Psoas muscle (tissue), 8 donors: Measurements from ENCODE around the gene ADGRF3. TPM values are rescaled to one million over a fixed set of nuclear protein-coding genes. Genes with fewer than 3 reads are reported as not detected.
A peak's percentile ranks its signal among the peaks of the same experiment; 100 is the strongest.
"Not testable (repeated sequence)": the region's sequence is repeated elsewhere in the genome, so short reads cannot be mapped to it uniquely, and the experiment has no call there.

ENCODE experiments used
- ATAC-seq, 4 donors: fragments of 200-7000 bp; cut with Tn5 transposase; one replicate each; pipeline ENCODE4 v1.9.1; 2020; ENCODE audit warnings: moderate library complexity in 3 of 4, mild to moderate bottlenecking in 2 of 4
- DNase-seq, 2 donors: peaks; one replicate each; pipeline ENCODE4 v3.0.0-alpha.2; 2020
- H3K27ac ChIP-seq: fragments of 200-600 bp; one replicate; pipeline ENCODE4 v1.8.0; 2022
- H3K27me3 ChIP-seq, 3 donors: fragments of 200-600 bp in 1 of 3; one replicate each; pipeline versions ENCODE4 v1.6.1 to v1.8.0; 2013 to 2022; ENCODE audit warnings: low read length in 2 of 3, mild to moderate bottlenecking in 2 of 3, moderate library complexity in 1 of 3; ENCODE audit not compliant: insufficient read depth in 3 of 3
- H3K36me3 ChIP-seq, 2 donors: fragments of 200-600 bp in 1 of 2; one replicate each; pipeline versions ENCODE4 v1.6.1 to v1.8.0; 2013 to 2022; ENCODE audit warnings: low read depth in 1 of 2, mild to moderate bottlenecking in 1 of 2, moderate library complexity in 1 of 2; ENCODE audit not compliant: insufficient read depth in 1 of 2
- H3K4me1 ChIP-seq: fragments of 200-600 bp; one replicate; pipeline ENCODE4 v1.8.0; 2022
- H3K4me3 ChIP-seq: fragments of 200-600 bp; one replicate; pipeline ENCODE4 v1.8.0; 2022; ENCODE audit warnings: mild to moderate bottlenecking
- H3K9me3 ChIP-seq: fragments of 200-600 bp; one replicate; pipeline ENCODE4 v1.8.0; 2022
- CTCF ChIP-seq: fragments of 200-600 bp; IDR thresholded peaks from one replicate; pipeline ENCODE4 v1.8.0; 2022; ENCODE audit warnings: antibody characterized with exemption
- WGBS, 3 donors: extraction: QIAGEN DNeasy Blood & Tissue Kit; methylation state at CpG; one replicate each; pipeline versions ENCODE4 v1.1.6 to v1.1.7; 2013; 5-methylcytosine and 5-hydroxymethylcytosine counted together
- intact Hi-C, 2 donors: fragments of 100-400 bp; cut with DNase I; formaldehyde crosslinking; loops; one replicate each; pipeline versions ENCODE4 v1.11.0 to v1.14.2; 2022
- polyA plus RNA-seq, 3 donors: library from polyadenylated mRNA; stranded (reverse); fragments of 200-250 nt; gene quantifications; one replicate each; pipeline ENCODE4 v1.2.3, GENCODE V29; 2013
- total RNA-seq, 4 donors: library from RNA; stranded (reverse); fragmentation: NEBNext Ultra II Directional in 2 of 4; extraction: Animal tissue kit (Norgen Biotek cat#: 25700) in 2 of 4; gene quantifications; one replicate each; pipeline versions ENCODE4 v1.2.1 to v1.2.4, GENCODE V29; 2021 to 2023
- donor health status: healthy with polysubstance abuse.
- donor health status: DM: no; HTN: no; CAD: no; lungs with moderate emphysema.
- donor health status: Bipolar disorder and iron deficiency.
- donor health status: healthy.
- donor health status: DM: yes; HTN: yes; CAD: no.
- donor health status: DM: no; HTN: no; CAD: no.
- donor health status: DM: no; HTN: no; CAD: no.
- donor health status: DM: yes; HTN: yes; CAD: no.

Gene ADGRF3
- total and polyA plus RNA-seq, 7 donors, result 0.03 to 0.48 (median 0.18) TPM; not detected in 3

GRCh38 chr2:26335231-26335630, 11.4 kb downstream of the ADGRF3 start:
- no peak for DNase-seq
- Histone ChIP-seq H3K27ac (no peak overlapping the region), H3K4me3 (no peak overlapping the region), H3K9me3 (no peaks in the 10 kb centered on the region), H3K36me3 (no peaks in the 10 kb centered on the region), H3K4me1 (no peaks in the 10 kb centered on the region), H3K27me3 (no peaks in the 10 kb centered on the region)
- no peak for TF ChIP-seq CTCF
- ATAC-seq, result no peak
- WGBS, 3 donors, result 33 to 60% (median 54%) methylated on average over 3 of the region's 3 CpGs
- intact Hi-C loops, result no loop called here

DNA sequence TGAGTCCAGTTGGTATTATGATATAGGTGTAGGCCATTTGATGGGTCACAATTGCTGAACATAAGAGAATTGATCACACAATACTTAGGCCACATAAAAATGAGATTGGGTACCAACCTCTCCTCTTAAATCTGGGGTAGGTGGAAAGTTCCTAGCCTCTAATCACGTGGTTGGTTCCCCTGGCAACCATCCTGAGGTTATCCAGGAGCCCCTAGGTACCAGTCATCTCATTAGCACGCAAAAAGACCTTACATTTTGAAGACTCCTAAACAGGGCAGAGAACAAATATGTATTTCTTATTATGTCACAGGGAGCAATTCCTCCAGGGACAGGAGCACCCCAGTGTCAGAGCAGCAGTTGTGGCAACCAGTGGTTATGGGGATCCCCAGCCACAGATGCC, 13.3 kb downstream of the ADGRF3 start:
- no peak overlapping the region for H3K27ac ChIP-seq
- no peak for TF ChIP-seq CTCF
- DNase-seq (no peak), ATAC-seq (no peak)
- intact Hi-C loops, result loop anchor here in 1 of 2 donors (5.0 kb wide), 1 partner anchor 96 kb away; no protein-coding TSS in a partner anchor
- H3K4me3 ChIP-seq, result no peak overlapping the region
- H3K36me3 ChIP-seq, result no peaks in the 10 kb centered on the region
- no peaks in the 10 kb centered on the region for H3K9me3 ChIP-seq
- H3K4me1 ChIP-seq, result peaks cover 3% of the 10 kb centered on the region
- no peaks in the 10 kb centered on the region for H3K27me3 ChIP-seq
- 38 to 67% (median 51%) methylated on average over 2 of the region's 2 CpGs for whole genome bisulfite sequencing, 3 donors

- not testable (repeated sequence) for DNase-seq, H3K27ac ChIP-seq, H3K4me3 ChIP-seq, H3K27me3 ChIP-seq, H3K36me3 ChIP-seq, H3K9me3 ChIP-seq, ATAC-seq, H3K4me1 ChIP-seq
- 90 to 93% (median 90%) methylated on average over 8 of the region's 8 CpGs for WGBS, 3 donors
- intact Hi-C loops, result loop anchor here in 1 of 2 donors (5.0 kb wide), 1 partner anchor 94 kb away; no protein-coding TSS in a partner anchor
These were observed 15.3 kb downstream of the ADGRF3 start for GRCh38 chr2:26331321-26331720.

DNA sequence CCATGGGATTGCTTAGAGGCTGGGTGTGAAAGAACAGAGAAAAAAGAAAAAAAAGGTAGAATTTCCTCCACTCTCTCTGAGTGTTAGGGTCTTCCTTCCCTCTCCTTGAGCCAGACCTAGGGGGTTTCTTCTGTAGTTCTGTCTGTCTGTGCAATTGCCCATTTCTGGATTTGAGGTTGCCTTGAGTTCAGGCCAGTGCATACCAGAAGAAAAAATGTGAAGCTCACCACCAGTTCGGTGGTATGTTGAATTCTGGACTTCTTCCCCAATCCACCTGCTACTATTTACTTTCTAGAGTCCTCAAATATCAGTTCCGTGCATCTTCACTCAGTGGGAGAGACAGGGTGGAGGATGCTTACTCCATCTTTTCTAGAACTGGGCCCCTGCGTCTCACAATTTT, 16.0 kb downstream of the ADGRF3 start:
- ATAC-seq, result peak in 3 of 4 donors; percentile 6 to 12 (median 7)
- Histone ChIP-seq H3K27ac (no peak overlapping the region), H3K4me1 (peaks cover 3% of the 10 kb centered on the region), H3K36me3 (no peaks in the 10 kb centered on the region), H3K9me3 (no peaks in the 10 kb centered on the region), H3K4me3 (no peak overlapping the region), H3K27me3 (no peaks in the 10 kb centered on the region)
- TF ChIP-seq CTCF, result no peak
- DNase-seq, result no peak
- intact Hi-C loops, result loop anchor here in 1 of 2 donors (5.0 kb wide), 1 partner anchor 93 kb away; no protein-coding TSS in a partner anchor
- 72 to 78% (median 76%) methylated on average over 3 of the region's 3 CpGs for WGBS, 3 donors

DNA sequence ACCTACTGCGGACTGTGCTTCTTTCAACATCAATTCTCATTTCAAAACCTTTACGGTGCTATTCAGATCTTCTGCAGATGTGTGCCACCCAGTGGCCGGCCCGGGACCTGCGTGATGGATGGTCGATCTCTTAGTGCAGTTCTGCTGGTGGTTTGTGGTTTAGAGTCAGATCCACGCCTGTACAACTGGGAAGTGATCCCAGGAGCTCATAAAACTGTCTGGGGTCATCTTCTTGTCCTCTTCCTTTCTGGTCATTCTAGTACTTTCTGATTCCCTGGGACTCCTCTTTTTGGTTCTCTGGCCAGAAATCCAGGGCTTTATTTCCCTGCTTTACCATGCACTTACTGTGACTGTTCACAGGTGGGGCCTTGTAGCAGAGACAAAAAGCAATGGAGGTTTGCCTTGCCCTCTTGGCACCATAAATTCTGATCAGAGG, 16.5 kb downstream of the ADGRF3 start:
- Histone ChIP-seq H3K4me3 (no peak overlapping the region), H3K9me3 (no peaks in the 10 kb centered on the region), H3K36me3 (no peaks in the 10 kb centered on the region), H3K27me3 (no peaks in the 10 kb centered on the region), H3K4me1 (peaks cover 3% of the 10 kb centered on the region), H3K27ac (no peak overlapping the region)
- intact Hi-C loops, result loop anchor here in 1 of 2 donors (5.0 kb wide), 1 partner anchor 93 kb away; no protein-coding TSS in a partner anchor
- ATAC-seq (peak; percentile 91 to 98 (median 95)), DNase-seq (peak; percentile 90 to 93)
- 1 to 2% (median 1%) methylated on average over 7 of the region's 7 CpGs for WGBS, 3 donors
- TF ChIP-seq CTCF, result peak; percentile 86

GRCh38 chr2:26329083-26329482, 17.5 kb downstream of the ADGRF3 start:
- 90 to 95% (median 91%) methylated on average over 4 of the region's 4 CpGs for WGBS, 3 donors
- not testable (repeated sequence) for DNase-seq, H3K27me3 ChIP-seq, H3K9me3 ChIP-seq, H3K4me1 ChIP-seq, H3K4me3 ChIP-seq, ATAC-seq, H3K36me3 ChIP-seq, H3K27ac ChIP-seq
- intact Hi-C loops, result loop anchor here in 1 of 2 donors (5.0 kb wide), 1 partner anchor 87 kb away; the partner anchor contains the start of genes HADHA and HADHB
